ENCODE results near the gene OLFM2.

The OLFM2 gene

DNA sequence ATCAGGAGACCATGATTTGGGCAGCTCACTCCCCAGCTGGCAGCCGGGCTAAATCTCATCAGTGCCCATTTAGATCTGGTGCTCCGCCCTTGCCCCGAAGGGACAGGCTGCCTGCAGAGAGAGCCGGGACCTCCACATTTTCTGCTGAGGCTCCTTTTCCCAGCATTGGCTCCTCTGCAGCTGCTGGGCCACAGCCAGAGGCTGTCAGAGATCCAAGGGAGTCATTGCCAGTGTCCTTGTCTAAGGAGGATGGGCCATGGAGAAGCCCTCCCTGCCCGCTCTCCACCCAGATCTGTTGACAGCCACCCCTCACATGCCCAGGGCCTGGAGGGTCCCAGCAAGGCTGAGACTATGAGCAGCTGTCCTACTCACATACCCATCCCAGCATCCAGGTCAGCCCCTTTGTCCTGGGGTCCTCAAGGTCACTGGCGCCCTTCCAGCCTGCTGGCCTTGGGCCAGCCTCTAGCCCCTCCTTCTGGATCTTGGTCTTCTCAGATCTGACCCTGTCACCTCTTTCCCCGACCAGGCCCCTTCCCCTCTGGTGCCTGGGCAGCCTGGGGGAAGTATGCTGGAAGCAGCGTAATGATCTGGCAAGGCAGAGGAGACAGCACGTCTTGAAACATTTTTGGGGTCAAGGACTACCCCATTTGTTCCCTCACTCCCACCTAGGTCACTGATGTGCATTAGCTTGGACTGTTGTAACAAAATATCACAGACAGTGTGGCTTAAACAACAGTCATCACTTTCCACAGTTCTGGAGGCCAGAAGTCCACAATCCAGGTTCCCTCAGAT is 93.3 kb downstream of the OLFM2 start:
- FAIRE-seq, result no peak
- no peak for DNase-seq (ENCODE audit: insufficient read length, low spot score)
- no peak for TF ChIP-seq PAX5 (IDR thresholded peaks at IDR 0.05; ENCODE audit: insufficient read depth, low read length, severe bottlenecking)
- TF ChIP-seq TAF1 (IDR thresholded peaks at IDR 0.05; ENCODE audit: low read depth, low read length), result no peak
- TF ChIP-seq POLR2A (IDR thresholded peaks at IDR 0.05; ENCODE audit: low read depth, low read length), result no peak
- TF ChIP-seq POU2F2 (IDR thresholded peaks at IDR 0.05; ENCODE audit: low read depth, low read length), result no peak
- TF ChIP-seq SPI1 (IDR thresholded peaks at IDR 0.05; ENCODE audit: low read depth, low read length), result no peak
- TF ChIP-seq POLR2AphosphoS5 (IDR thresholded peaks at IDR 0.05; ENCODE audit: low read depth, low read length), result no peak

DNA sequence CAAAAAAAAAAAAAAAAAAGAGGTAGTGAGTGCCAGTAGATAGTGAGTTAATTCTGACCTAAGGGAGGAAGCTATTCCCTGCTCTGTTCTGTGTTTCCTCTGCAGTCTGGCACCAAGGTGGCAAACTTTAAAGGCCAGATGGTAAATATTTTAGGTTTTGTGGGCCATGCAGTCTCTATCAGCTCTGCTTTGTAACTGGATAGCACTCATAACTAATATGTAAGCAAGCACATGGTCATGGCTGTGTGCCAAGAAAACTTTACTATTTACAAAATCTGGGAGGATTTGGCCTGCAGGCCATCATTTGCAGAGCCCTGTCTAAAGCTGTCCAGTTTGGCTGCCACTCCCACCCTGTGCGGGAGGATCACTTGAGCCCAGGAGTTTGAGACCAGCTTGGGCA is 96.9 kb downstream of the OLFM2 start:
- DNase-seq (ENCODE audit: insufficient read length, low spot score), result no peak
- no peak for FAIRE-seq
- TF ChIP-seq POLR2AphosphoS5 (IDR thresholded peaks at IDR 0.05; ENCODE audit: low read depth, low read length), result no peak
- TF ChIP-seq POU2F2 (IDR thresholded peaks at IDR 0.05; ENCODE audit: low read depth, low read length), result no peak
- no peak for TF ChIP-seq PAX5 (IDR thresholded peaks at IDR 0.05; ENCODE audit: insufficient read depth, low read length, severe bottlenecking)
- TF ChIP-seq SPI1 (IDR thresholded peaks at IDR 0.05; ENCODE audit: low read depth, low read length), result no peak
- TF ChIP-seq TAF1 (IDR thresholded peaks at IDR 0.05; ENCODE audit: low read depth, low read length), result no peak
- no peak for TF ChIP-seq POLR2A (IDR thresholded peaks at IDR 0.05; ENCODE audit: low read depth, low read length)

DNA sequence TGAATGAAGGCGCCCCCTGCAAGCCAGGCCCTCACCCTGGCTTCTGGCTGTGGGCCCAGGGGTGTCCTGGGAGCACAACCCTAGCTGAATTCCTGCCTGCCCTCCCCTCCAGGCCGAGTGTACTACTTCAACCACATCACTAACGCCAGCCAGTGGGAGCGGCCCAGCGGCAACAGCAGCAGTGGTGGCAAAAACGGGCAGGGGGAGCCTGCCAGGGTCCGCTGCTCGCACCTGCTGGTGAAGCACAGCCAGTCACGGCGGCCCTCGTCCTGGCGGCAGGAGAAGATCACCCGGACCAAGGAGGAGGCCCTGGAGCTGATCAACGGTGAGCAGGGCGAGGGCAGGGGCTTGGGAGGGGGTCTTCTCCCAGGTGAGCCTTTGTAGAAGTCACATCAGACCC is 98.0 kb downstream of the OLFM2 start:
- DNase-seq (ENCODE audit: insufficient read length, low spot score), result no peak
- TF ChIP-seq TAF1 (IDR thresholded peaks at IDR 0.05; ENCODE audit: low read depth, low read length), result no peak
- no peak for TF ChIP-seq POU2F2 (IDR thresholded peaks at IDR 0.05; ENCODE audit: low read depth, low read length)
- no peak for TF ChIP-seq SPI1 (IDR thresholded peaks at IDR 0.05; ENCODE audit: low read depth, low read length)
- no peak for TF ChIP-seq PAX5 (IDR thresholded peaks at IDR 0.05; ENCODE audit: insufficient read depth, low read length, severe bottlenecking)
- no peak for TF ChIP-seq POLR2A (IDR thresholded peaks at IDR 0.05; ENCODE audit: low read depth, low read length)
- TF ChIP-seq POLR2AphosphoS5 (IDR thresholded peaks at IDR 0.05; ENCODE audit: low read depth, low read length), result no peak
- no peak for FAIRE-seq

DNA sequence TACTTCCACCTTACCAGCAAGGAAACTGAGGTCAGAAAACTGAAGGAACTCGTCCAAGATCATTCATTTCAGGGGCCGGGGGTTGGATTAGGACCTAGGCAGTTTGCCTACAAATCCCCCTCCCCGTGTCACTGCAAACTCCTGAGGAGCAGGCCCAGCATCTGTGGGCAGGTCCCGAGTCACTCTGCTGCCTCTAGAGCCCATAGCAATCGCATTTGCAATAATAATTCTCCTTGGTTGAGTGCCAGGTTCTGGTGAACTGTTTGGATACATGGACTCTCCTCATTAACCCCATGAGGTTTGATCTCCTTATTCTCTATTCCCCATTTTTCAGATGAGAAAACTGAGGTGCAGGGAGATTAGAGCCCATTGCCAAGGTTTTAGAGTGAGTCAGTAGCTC is 100.3 kb downstream of the OLFM2 start:
- TF ChIP-seq POLR2A (IDR thresholded peaks at IDR 0.05; ENCODE audit: low read depth, low read length) (no peak), POLR2AphosphoS5 (IDR thresholded peaks at IDR 0.05; ENCODE audit: low read depth, low read length) (no peak), PAX5 (IDR thresholded peaks at IDR 0.05; ENCODE audit: insufficient read depth, low read length, severe bottlenecking) (no peak), SPI1 (IDR thresholded peaks at IDR 0.05; ENCODE audit: low read depth, low read length) (no peak), TAF1 (IDR thresholded peaks at IDR 0.05; ENCODE audit: low read depth, low read length) (no peak), POU2F2 (IDR thresholded peaks at IDR 0.05; ENCODE audit: low read depth, low read length) (no peak)
- FAIRE-seq (peak; percentile 16), DNase-seq (ENCODE audit: insufficient read length, low spot score) (no peak)

DNA sequence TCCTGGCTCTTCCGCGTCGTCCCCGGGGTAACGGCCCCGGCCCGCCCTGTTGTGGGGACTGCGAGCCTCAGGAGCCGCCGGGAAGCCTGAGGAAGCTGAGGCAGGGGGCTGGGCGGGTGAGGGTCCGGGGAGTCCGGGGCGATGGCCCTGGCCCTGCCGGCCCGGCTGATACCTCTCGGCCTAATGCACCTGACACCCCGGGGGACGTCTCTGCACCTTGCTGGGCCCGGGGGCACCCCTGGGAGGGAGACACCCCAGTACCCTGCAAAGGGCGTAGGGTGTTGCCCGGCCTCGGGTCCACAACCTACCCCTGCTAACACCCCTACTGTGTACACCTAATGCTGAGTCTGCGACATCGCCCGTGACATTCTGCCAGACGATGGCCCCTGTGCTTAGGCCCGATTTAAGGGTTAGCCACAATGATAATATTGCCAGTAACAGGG is 100.8 kb downstream of the OLFM2 start:
- DNase-seq (ENCODE audit: insufficient read length, low spot score), result no peak
- TF ChIP-seq POU2F2 (IDR thresholded peaks at IDR 0.05; ENCODE audit: low read depth, low read length), result no peak
- FAIRE-seq, result no peak

DNA sequence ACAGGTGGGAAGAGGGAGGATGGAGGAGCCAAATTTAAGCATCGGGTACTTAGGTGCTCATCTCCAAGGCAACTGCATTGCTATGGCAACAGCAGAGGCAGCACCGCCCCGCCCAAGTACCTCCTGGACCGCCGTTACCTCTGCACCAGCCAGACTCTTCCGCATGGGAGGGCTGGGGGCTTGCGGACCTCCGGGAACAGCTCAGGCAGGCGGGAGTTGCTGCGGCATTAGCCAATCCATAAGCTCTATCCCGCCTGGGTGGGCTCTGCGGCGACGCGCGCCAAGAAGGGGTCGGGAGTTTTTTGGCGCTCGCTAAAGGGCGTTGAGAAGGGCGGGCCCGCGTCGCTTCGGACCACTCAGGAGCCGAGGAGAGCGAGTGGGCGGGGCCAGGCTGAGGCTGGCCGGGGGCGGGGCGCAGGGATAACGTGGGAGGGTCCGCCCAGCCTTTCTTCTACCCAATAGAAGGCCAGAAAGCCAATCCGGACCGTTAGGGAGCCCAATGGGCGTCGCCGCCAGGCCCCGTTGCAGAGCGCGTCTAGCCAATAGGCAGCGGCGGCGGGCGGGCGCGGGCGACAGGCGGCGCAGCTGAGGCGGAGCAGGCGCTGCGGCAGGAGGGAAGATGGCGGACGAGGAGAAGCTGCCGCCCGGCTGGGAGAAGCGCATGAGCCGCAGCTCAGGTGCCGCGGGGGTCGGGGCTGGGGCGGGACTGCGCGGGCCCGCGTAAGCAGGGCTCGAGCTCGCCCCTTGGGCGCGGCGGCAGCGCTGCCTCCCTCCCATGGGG is 101.4 kb downstream of the OLFM2 start, which contains the start of gene PIN1:
Gene PIN1, plus strand, starts transcription at position 593 of the 781 bp plus-strand sequence. Its CDS starts 27 bp downstream, at position 620.
- FAIRE-seq (peak; percentile 92), DNase-seq (ENCODE audit: insufficient read length, low spot score) (peak; percentile 99)
- TF ChIP-seq PAX5 (IDR thresholded peaks at IDR 0.05; ENCODE audit: insufficient read depth, low read length, severe bottlenecking) (peak; percentile 1), TAF1 (IDR thresholded peaks at IDR 0.05; ENCODE audit: low read depth, low read length) (peak; percentile 56; the same call in 1 of the 2 replicates), SPI1 (IDR thresholded peaks at IDR 0.05; ENCODE audit: low read depth, low read length) (no peak), POLR2AphosphoS5 (IDR thresholded peaks at IDR 0.05; ENCODE audit: low read depth, low read length) (peak; percentile 61; the same call in 1 of the 2 replicates), POLR2A (IDR thresholded peaks at IDR 0.05; ENCODE audit: low read depth, low read length) (peak; percentile 55)

DNA sequence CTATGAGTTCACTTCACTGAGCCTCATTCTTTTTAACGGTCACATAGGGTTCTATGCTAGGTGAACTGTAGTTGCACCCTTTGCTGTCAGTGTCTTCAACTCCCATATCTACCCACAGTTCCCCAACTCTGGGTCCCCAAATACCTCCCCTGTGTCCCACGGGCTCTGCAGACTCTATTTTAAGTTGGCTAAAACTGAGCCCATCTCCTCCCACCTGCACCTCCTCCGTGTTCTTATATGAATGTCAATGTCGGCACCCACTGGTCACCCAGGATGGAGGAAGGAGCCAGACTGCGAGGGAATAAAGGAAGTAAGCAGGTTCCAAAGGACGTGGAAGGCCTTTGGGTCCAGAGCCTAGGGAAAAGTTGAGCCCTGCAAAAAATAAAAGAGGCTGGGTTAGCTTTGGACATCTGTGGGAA is 102.0 kb downstream of the OLFM2 start:
- FAIRE-seq, result no peak
- no peak for TF ChIP-seq TAF1 (IDR thresholded peaks at IDR 0.05; ENCODE audit: low read depth, low read length)
- TF ChIP-seq SPI1 (IDR thresholded peaks at IDR 0.05; ENCODE audit: low read depth, low read length), result no peak
- TF ChIP-seq PAX5 (IDR thresholded peaks at IDR 0.05; ENCODE audit: insufficient read depth, low read length, severe bottlenecking), result no peak
- no peak for TF ChIP-seq POLR2A (IDR thresholded peaks at IDR 0.05; ENCODE audit: low read depth, low read length)
- no peak for TF ChIP-seq POU2F2 (IDR thresholded peaks at IDR 0.05; ENCODE audit: low read depth, low read length)
- TF ChIP-seq POLR2AphosphoS5 (IDR thresholded peaks at IDR 0.05; ENCODE audit: low read depth, low read length), result no peak

DNA sequence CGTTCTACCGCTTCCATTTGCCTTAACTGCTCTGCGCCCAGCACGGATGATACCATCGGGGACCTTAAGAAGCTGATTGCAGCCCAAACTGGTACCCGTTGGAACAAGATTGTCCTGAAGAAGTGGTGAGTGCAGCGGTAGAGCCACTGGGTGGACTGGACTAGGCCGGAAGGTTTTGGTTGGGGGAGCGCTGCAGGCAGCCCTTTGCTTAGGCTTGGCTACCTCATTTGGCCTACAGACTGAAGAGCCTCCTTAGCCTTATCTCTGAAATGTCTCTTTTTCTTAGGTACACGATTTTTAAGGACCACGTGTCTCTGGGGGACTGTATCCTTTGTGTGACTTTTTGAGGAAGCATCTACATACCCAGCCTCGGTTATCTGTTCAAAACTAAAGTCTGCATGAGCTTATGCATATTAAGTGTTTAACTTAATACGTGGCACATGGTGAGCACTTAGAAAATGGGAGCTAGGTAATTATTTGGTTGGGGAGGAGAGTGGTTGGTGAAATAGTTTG is 107.7 kb downstream of the OLFM2 start:
- no peak for DNase-seq (ENCODE audit: insufficient read length, low spot score)
- no peak for TF ChIP-seq POU2F2 (IDR thresholded peaks at IDR 0.05; ENCODE audit: low read depth, low read length)
- TF ChIP-seq PAX5 (IDR thresholded peaks at IDR 0.05; ENCODE audit: insufficient read depth, low read length, severe bottlenecking), result no peak
- TF ChIP-seq SPI1 (IDR thresholded peaks at IDR 0.05; ENCODE audit: low read depth, low read length), result no peak
- no peak for TF ChIP-seq TAF1 (IDR thresholded peaks at IDR 0.05; ENCODE audit: low read depth, low read length)
- no peak for TF ChIP-seq POLR2AphosphoS5 (IDR thresholded peaks at IDR 0.05; ENCODE audit: low read depth, low read length)
- TF ChIP-seq POLR2A (IDR thresholded peaks at IDR 0.05; ENCODE audit: low read depth, low read length), result no peak
- FAIRE-seq, result no peak

More for the DNA sequence above, 102.0 kb downstream of the OLFM2 start:
- DNase-seq (ENCODE audit: insufficient read length, low spot score), result no peak

Data from GM12891 (cell line).